BE2C (cell line): ENCODE results near the gene TRIM4. TPM values are rescaled to one million over a fixed set of nuclear protein-coding genes. Genes with fewer than 3 reads are reported as not detected.
"Not testable (repeated sequence)": the region's sequence is repeated elsewhere in the genome, so short reads cannot be mapped to it uniquely, and the experiment has no call there.

Experiments used
- DNase-seq: peaks from one replicate; pipeline ENCODE4 v3.0.0-alpha.2; 2020
- H3K27me3 ChIP-seq: fragments of 250-450 bp; sonication (Bioruptor Pico); 2 replicates; pipeline ENCODE4 v1.5.1; 2020; ENCODE audit warnings: mild to moderate bottlenecking
- H3K36me3 ChIP-seq: fragments of 250-450 bp; sonication (Bioruptor Pico); 2 replicates; pipeline ENCODE4 v1.5.1; 2020; ENCODE audit warnings: mild to moderate bottlenecking
- H3K4me1 ChIP-seq: fragments of 250-450 bp; sonication (Bioruptor Pico); 2 replicates; pipeline ENCODE4 v1.5.1; 2020
- H3K4me3 ChIP-seq: 2 replicates; pipeline ENCODE4 v1.5.1; 2011; ENCODE audit warnings: low read depth, low read length
- H3K9me3 ChIP-seq: fragments of 250-450 bp; sonication (Bioruptor Pico); 2 replicates; pipeline ENCODE4 v1.5.1; 2020
- polyA plus RNA-seq: library from polyadenylated mRNA; unstranded; fragments of >200 nt; gene quantifications from one replicate; pipeline ENCODE4 v1.2.1, GENCODE V29; 2012; ENCODE audit warnings: low read depth, missing spikeins; ENCODE audit not compliant: insufficient read length, insufficient read depth
- TF ChIP-seq, protein P1 (sequence below): IDR thresholded peaks from 2 replicates; pipeline ENCODE4 v1.5.1; 2012; ENCODE audit warnings: mild to moderate bottlenecking, low read depth, low read length

The TRIM4 gene, protein sequence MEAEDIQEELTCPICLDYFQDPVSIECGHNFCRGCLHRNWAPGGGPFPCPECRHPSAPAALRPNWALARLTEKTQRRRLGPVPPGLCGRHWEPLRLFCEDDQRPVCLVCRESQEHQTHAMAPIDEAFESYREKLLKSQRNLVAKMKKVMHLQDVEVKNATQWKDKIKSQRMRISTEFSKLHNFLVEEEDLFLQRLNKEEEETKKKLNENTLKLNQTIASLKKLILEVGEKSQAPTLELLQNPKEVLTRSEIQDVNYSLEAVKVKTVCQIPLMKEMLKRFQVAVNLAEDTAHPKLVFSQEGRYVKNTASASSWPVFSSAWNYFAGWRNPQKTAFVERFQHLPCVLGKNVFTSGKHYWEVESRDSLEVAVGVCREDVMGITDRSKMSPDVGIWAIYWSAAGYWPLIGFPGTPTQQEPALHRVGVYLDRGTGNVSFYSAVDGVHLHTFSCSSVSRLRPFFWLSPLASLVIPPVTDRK
- polyA plus RNA-seq, result 48.1 TPM

DNA sequence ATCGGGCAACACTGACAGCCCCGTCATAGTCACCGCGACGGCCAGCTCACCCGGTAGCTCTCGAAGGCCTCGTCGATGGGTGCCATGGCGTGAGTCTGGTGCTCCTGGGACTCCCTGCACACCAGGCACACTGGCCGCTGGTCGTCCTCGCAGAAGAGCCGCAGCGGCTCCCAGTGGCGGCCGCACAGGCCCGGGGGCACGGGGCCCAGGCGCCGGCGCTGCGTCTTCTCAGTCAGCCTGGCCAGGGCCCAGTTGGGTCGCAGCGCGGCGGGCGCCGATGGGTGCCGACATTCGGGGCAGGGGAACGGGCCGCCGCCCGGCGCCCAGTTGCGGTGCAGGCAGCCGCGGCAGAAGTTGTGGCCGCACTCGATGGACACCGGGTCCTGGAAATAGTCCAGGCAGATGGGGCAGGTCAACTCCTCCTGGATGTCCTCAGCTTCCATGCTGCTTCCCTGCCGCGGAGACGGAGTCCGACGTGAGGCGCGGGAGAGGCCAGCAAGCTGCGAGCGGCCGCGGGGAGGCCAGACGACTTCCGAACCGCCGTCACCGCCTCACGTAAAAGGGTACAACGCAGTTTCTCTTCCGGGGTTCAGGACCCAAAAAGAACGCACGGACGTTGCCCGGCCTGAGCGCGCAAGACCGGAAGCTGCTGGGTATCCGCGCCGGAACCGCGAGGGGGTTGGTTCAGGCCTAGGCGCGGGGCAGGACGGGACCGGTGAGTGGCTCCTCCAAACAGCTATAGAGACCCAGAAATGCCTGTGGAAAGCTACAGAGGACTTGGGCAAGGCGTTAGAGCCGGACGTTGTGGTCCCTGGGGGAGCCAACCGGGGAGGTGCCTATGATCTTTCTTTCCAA lies at the start of gene TRIM4:
TRIM4 (minus strand) TSS at position 572 of the 855 bp plus-strand sequence; CDS start at position 443, 129 bp downstream.
- Histone ChIP-seq H3K27me3 (no peaks in the 10 kb centered on the region; the same call in 1 of the 2 replicates), H3K9me3 (no peaks in the 10 kb centered on the region), H3K4me3 (peak within 1 kb of the TSS; percentile 81), H3K36me3 (peaks cover 8% of the 10 kb centered on the region), H3K4me1 (no peaks in the 10 kb centered on the region; the same call in 1 of the 2 replicates)
- DNase-seq, result peak; percentile 86
- TF ChIP-seq, protein P1, sequence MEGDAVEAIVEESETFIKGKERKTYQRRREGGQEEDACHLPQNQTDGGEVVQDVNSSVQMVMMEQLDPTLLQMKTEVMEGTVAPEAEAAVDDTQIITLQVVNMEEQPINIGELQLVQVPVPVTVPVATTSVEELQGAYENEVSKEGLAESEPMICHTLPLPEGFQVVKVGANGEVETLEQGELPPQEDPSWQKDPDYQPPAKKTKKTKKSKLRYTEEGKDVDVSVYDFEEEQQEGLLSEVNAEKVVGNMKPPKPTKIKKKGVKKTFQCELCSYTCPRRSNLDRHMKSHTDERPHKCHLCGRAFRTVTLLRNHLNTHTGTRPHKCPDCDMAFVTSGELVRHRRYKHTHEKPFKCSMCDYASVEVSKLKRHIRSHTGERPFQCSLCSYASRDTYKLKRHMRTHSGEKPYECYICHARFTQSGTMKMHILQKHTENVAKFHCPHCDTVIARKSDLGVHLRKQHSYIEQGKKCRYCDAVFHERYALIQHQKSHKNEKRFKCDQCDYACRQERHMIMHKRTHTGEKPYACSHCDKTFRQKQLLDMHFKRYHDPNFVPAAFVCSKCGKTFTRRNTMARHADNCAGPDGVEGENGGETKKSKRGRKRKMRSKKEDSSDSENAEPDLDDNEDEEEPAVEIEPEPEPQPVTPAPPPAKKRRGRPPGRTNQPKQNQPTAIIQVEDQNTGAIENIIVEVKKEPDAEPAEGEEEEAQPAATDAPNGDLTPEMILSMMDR, result no peak

DNA sequence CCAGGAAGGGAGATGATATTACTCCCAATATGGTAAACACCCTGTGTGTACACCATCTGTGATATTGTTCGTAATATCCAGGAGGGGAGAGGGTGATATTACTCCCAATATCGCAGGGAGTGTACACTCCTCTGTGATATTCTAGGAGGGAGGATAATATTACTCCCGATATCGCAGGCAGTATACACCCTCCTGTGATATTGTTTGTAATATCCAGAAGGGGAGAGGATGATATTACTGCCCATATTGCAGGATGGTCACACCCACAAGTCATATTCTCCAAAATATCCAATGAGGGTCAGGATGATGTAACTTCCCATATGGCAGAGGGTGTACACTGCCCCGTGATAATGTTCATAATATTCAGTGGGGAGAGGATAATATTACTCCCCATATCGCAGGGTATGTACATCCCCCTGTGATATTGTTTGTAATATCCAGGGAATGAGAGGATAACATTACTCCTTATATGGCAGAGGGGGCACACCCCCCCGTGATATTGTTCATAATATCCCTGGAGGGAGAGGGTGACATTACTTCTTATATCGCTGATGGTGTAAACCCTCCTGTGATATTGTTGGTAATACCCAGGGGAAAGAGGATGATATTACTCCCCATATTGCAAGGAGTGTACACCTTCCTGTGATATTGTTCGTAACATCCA lies 39.4 kb upstream of the TRIM4 start:
- peaks cover 73% of the 10 kb centered on the region for H3K27me3 ChIP-seq

DNA sequence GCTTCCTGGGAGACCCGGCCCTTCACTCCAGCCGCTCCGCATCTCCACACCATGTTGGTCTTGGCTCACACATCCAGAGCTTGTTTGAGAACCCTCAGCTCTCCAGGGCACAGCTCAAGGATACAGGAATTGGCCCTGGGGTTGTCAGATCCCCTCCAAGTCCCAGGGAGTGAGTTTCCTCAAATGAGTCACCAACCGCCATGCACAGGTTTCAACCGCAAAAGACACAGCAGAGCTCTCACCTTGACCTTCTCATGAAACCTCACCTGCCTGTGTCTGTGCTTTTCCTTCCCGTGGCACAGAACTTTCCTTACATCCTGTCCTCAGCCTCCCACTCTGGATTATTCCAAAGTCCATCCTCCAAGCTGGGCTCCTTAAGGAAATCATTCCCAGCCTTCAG lies 35.9 kb upstream of the TRIM4 start:
- Histone ChIP-seq H3K36me3 (no peaks in the 10 kb centered on the region), H3K9me3 (no peaks in the 10 kb centered on the region; the same call in 1 of the 2 replicates), H3K4me3 (no peak overlapping the region), H3K27me3 (peaks cover 51% of the 10 kb centered on the region), H3K4me1 (no peaks in the 10 kb centered on the region)
- TF ChIP-seq, protein P1, result no peak
- DNase-seq, result no peak

More for the DNA sequence above, 39.4 kb upstream of the TRIM4 start:
- no peaks in the 10 kb centered on the region for H3K9me3 ChIP-seq
- no peak overlapping the region for H3K4me3 ChIP-seq
- DNase-seq, result no peak
- TF ChIP-seq, protein P1, result no peak
- H3K36me3 ChIP-seq, result no peaks in the 10 kb centered on the region
- H3K4me1 ChIP-seq, result no peaks in the 10 kb centered on the region

DNA sequence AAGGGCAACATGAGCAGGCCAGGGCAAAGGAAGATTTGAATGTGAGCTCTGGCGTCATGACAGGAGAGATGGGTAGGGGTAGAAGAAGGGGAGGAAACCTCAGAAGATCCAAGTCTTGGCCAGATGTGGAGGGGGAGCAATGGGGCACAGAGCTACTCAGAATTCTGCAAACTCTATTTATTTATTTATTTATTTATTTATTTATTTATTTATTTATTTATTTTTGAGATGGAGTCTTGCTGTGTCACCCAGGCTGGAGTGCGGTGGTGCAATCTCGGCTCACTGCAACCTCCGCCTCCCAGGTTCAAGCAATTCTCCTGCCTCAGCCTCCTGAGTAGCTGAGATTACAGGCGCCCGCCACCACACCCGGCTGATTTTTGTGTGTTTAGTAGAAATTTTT lies 35.3 kb upstream of the TRIM4 start:
- DNase-seq, H3K9me3 ChIP-seq, H3K36me3 ChIP-seq, H3K4me3 ChIP-seq, H3K4me1 ChIP-seq: not testable (repeated sequence)
- peaks cover 45% of the 10 kb centered on the region for H3K27me3 ChIP-seq

DNA sequence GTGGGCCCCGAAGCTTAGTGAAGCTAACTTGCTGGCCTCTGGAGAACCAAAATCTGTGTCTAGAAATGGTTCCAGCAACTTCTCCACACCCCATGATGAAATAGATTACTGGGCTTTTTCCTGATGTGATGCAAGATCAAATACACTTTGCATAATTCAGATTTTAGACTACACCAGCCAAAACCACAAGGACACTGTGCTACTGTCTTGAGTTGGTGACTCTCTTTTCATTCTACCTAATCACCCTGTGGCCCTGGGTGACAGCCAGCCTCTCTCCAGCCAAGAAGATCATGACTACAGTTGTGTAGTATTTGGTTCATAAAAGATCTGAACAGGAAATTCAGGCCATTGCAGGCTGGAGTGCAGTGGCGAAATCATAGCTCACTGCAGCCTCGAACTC lies 34.3 kb upstream of the TRIM4 start:
- no peak for DNase-seq

DNA sequence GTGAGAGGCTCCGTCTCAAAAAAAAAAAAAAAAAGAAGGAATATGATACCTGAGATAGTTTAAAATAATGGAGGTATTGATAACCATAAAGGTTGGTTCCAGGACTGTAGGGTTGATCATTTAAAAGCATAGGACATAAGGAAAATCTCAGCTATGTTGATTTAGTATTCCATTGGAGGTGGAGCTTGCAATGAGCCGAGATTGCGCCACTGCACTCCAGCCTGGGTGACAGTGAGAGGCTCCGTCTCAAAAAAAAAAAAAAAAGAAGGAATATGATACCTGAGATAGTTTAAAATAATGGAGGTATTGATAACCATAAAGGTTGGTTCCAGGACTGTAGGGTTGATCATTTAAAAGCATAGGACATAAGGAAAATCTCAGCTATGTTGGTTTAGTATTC lies 33.3 kb upstream of the TRIM4 start:
- H3K36me3 ChIP-seq, H3K4me1 ChIP-seq, H3K4me3 ChIP-seq, DNase-seq, H3K9me3 ChIP-seq: not testable (repeated sequence)
- peaks cover 31% of the 10 kb centered on the region for H3K27me3 ChIP-seq

More for the DNA sequence above, 34.3 kb upstream of the TRIM4 start:
- Histone ChIP-seq H3K27me3 (peaks cover 35% of the 10 kb centered on the region), H3K36me3 (no peaks in the 10 kb centered on the region), H3K9me3 (no peaks in the 10 kb centered on the region; the same call in 1 of the 2 replicates), H3K4me3 (no peak overlapping the region), H3K4me1 (no peaks in the 10 kb centered on the region)
- TF ChIP-seq, protein P1, result no peak

DNA sequence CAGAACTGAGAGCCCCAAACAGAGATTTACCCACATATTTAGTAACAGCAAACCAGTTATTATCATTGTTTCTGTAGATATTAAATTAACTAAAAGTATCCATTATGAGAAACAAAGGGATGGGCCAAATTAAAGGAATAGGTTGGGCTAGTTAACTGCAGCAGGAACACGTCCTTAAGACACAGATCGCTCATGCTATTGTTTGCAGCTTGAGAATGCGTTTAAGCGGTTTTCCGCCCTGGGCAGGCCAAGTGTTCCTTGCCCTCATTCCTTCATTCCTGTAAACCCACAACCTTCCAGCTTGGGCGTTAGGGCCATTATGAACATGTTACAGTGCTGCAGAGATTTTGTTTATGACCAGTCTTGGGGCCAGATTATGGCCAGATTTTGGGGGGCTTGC lies 31.5 kb upstream of the TRIM4 start:
- not testable (repeated sequence) for H3K36me3 ChIP-seq, H3K4me1 ChIP-seq, H3K4me3 ChIP-seq, DNase-seq, H3K9me3 ChIP-seq
- peaks cover 16% of the 10 kb centered on the region for H3K27me3 ChIP-seq
